Fibroblast of pulmonary artery (primary cell): ENCODE data around the gene CHRNA9.
A peak's percentile ranks its signal among the peaks of the same experiment; 100 is the strongest.

Experiments used
- DNase-seq: peaks from one replicate; pipeline ENCODE4 v3.0.0-alpha.2; 2010; ENCODE audit warnings: low read depth
- H3K4me3 ChIP-seq: replicated peaks from 2 replicates; pipeline ENCODE4 v1.5.1; 2011; ENCODE audit warnings: low read depth, mild to moderate bottlenecking, control low read depth, low read length, moderate library complexity
- CTCF ChIP-seq: IDR thresholded peaks from 2 replicates; pipeline ENCODE4 v1.5.1; 2011; ENCODE audit warnings: mild to moderate bottlenecking, control low read depth, low read length, inconsistent platforms; ENCODE audit errors: missing control alignments

The CHRNA9 gene

GRCh38 chr4:40329805-40330204 is 5.3 kb upstream of the CHRNA9 start:
- TF ChIP-seq CTCF = no peak
- DNase-seq = no peak
- H3K4me3 ChIP-seq = no peak overlapping the region

- no peak for TF ChIP-seq CTCF
- no peak for DNase-seq
- H3K4me3 ChIP-seq = no peak overlapping the region
Observed at GRCh38 chr4:40330536-40330935, 4.6 kb upstream of the CHRNA9 start.

- TF ChIP-seq CTCF = no peak
- H3K4me3 ChIP-seq = no peak overlapping the region
- peak; percentile 26 for DNase-seq
Observed at GRCh38 chr4:40331101-40331745, 3.9 kb upstream of the CHRNA9 start.

GRCh38 chr4:40331961-40332360 is 3.2 kb upstream of the CHRNA9 start:
- no peak for DNase-seq
- H3K4me3 ChIP-seq = no peak overlapping the region
- no peak for TF ChIP-seq CTCF

GRCh38 chr4:40333921-40334352 is 1.2 kb upstream of the CHRNA9 start:
- TF ChIP-seq CTCF = no peak
- no peak overlapping the region for H3K4me3 ChIP-seq
- DNase-seq = peak; percentile 75

GRCh38 chr4:40335525-40335894 is 377 bp downstream of the CHRNA9 start:
- H3K4me3 ChIP-seq = no peak overlapping the region
- no peak for TF ChIP-seq CTCF
- DNase-seq = peak; percentile 39

- DNase-seq = no peak
- no peak for TF ChIP-seq CTCF
- H3K4me3 ChIP-seq = no peak overlapping the region
Observed at GRCh38 chr4:40337051-40337450, 1.9 kb downstream of the CHRNA9 start.
